H9 (cell line): Measurements from ENCODE around the gene S1PR3. TPM values are rescaled to one million over a fixed set of nuclear protein-coding genes. Genes with fewer than 3 reads are reported as not detected.

Experiments used
- DNase-seq: peaks from one replicate; pipeline ENCODE4 v3.0.0-alpha.2; 2017
- H2AFZ ChIP-seq: one replicate; pipeline ENCODE4 v1.6.1; 2013; ENCODE audit warnings: mild to moderate bottlenecking, low read length, control low read depth, moderate library complexity
- H2AK5ac ChIP-seq: 2 replicates; pipeline ENCODE4 v1.6.1; 2013; ENCODE audit warnings: low read length, control low read depth, mixed read lengths; ENCODE audit not compliant: insufficient read length
- H2BK120ac ChIP-seq: one replicate; pipeline ENCODE4 v1.6.1; 2013; ENCODE audit warnings: low read depth, mild to moderate bottlenecking, low read length, control low read depth, inconsistent platforms; ENCODE audit not compliant: poor library complexity, severe bottlenecking
- H2BK12ac ChIP-seq: 2 replicates; pipeline ENCODE4 v1.6.1; 2013; ENCODE audit warnings: low read length, control low read depth, mixed read lengths, low read depth; ENCODE audit not compliant: insufficient read length
- H2BK15ac ChIP-seq: 2 replicates; pipeline ENCODE4 v1.6.1; 2013; ENCODE audit warnings: low read depth, low read length, control low read depth
- H2BK20ac ChIP-seq: one replicate; pipeline ENCODE4 v1.6.1; 2013; ENCODE audit warnings: low read depth, mild to moderate bottlenecking, low read length, control low read depth, inconsistent platforms; ENCODE audit not compliant: poor library complexity, severe bottlenecking
- H2BK5ac ChIP-seq: 2 replicates; pipeline ENCODE4 v1.6.1; 2013; ENCODE audit warnings: low read length, control low read depth, mixed read lengths; ENCODE audit not compliant: insufficient read length
- H3K14ac ChIP-seq: 2 replicates; pipeline ENCODE4 v1.6.1; 2013; ENCODE audit warnings: low read length, control low read depth; ENCODE audit not compliant: insufficient read depth
- H3K18ac ChIP-seq: 2 replicates; pipeline ENCODE4 v1.6.1; 2013; ENCODE audit warnings: low read depth, mild to moderate bottlenecking, mixed read lengths, low read length, control low read depth; ENCODE audit not compliant: insufficient read length
- H3K23ac ChIP-seq: 2 replicates; pipeline ENCODE4 v1.6.1; 2013; ENCODE audit warnings: low read length, control low read depth, mixed read lengths, low read depth; ENCODE audit not compliant: insufficient read length
- H3K23me2 ChIP-seq: 2 replicates; pipeline ENCODE4 v1.6.1; 2013; ENCODE audit warnings: low read depth, mild to moderate bottlenecking, mixed read lengths, low read length, control low read depth; ENCODE audit not compliant: insufficient read length, poor library complexity, severe bottlenecking
- H3K27ac ChIP-seq: 2 replicates; pipeline ENCODE4 v1.5.1; 2013; ENCODE audit warnings: low read length, control low read depth, mixed read lengths, low read depth; ENCODE audit not compliant: insufficient read length
- H3K27me3 ChIP-seq: 2 replicates; pipeline ENCODE4 v1.6.1; 2013; ENCODE audit warnings: low read length, control low read depth, inconsistent platforms; ENCODE audit not compliant: insufficient read depth
- H3K4ac ChIP-seq: 2 replicates; pipeline ENCODE4 v1.6.1; 2013; ENCODE audit warnings: low read depth, mild to moderate bottlenecking, control low read depth, inconsistent platforms, low read length, moderate library complexity
- H3K4me1 ChIP-seq: 2 replicates; pipeline ENCODE4 v1.6.1; 2013; ENCODE audit warnings: low read length, control low read depth, inconsistent platforms; ENCODE audit not compliant: insufficient read depth
- H3K4me2 ChIP-seq: 2 replicates; pipeline ENCODE4 v1.6.1; 2013; ENCODE audit warnings: low read length, control low read depth, mixed read lengths; ENCODE audit not compliant: insufficient read length, insufficient read depth
- H3K56ac ChIP-seq: 2 replicates; pipeline ENCODE4 v1.6.1; 2013; ENCODE audit warnings: low read depth, mild to moderate bottlenecking, mixed read lengths, low read length, control low read depth; ENCODE audit not compliant: insufficient read length
- H3K79me1 ChIP-seq: 2 replicates; pipeline ENCODE4 v1.6.1; 2013; ENCODE audit warnings: low read depth, mild to moderate bottlenecking, moderate library complexity, low read length, control low read depth, inconsistent platforms; ENCODE audit not compliant: insufficient read depth, poor library complexity, severe bottlenecking
- H3K79me2 ChIP-seq: 2 replicates; pipeline ENCODE4 v1.6.1; 2013; ENCODE audit warnings: low read length, control low read depth, inconsistent platforms; ENCODE audit not compliant: insufficient read depth
- H3K9ac ChIP-seq: 2 replicates; pipeline ENCODE4 v1.6.1; 2013; ENCODE audit warnings: low read length, control low read depth, mixed read lengths; ENCODE audit not compliant: insufficient read length; ENCODE audit errors: extremely low read depth
- H3K9me3 ChIP-seq: one replicate; pipeline ENCODE4 v1.6.1; 2013; ENCODE audit warnings: low read depth, low read length, inconsistent platforms; ENCODE audit not compliant: control insufficient read depth
- H3T11ph ChIP-seq: one replicate; pipeline ENCODE4 v1.6.1; 2013; ENCODE audit warnings: mild to moderate bottlenecking, low read length, control low read depth, inconsistent platforms
- H4K20me1 ChIP-seq: one replicate; pipeline ENCODE4 v1.6.1; 2013; ENCODE audit not compliant: control insufficient read depth, insufficient read length, insufficient read depth
- H4K5ac ChIP-seq: 2 replicates; pipeline ENCODE4 v1.6.1; 2013; ENCODE audit warnings: low read depth, mild to moderate bottlenecking, mixed read lengths, low read length, control low read depth; ENCODE audit not compliant: insufficient read length
- H4K8ac ChIP-seq: replicated peaks from 2 replicates; pipeline ENCODE4 v1.6.1; 2013; ENCODE audit warnings: low read length, control low read depth, mixed read lengths, low read depth; ENCODE audit not compliant: insufficient read length
- H4K91ac ChIP-seq: 2 replicates; pipeline ENCODE4 v1.6.1; 2013; ENCODE audit warnings: low read depth, mild to moderate bottlenecking, moderate library complexity, mixed read lengths, low read length, control low read depth; ENCODE audit not compliant: insufficient read length
- H3K27ac Mint-ChIP-seq, 3 experiments: 2 replicates in 2 of 3; 3 replicates in 1 of 3; pipeline ENCODE4 v1.8.0; 2020 to 2021; ENCODE audit warnings: mixed read lengths in 3 of 3, mild to moderate bottlenecking in 1 of 3, moderate library complexity in 1 of 3
- H3K27me3 Mint-ChIP-seq: 2 replicates; pipeline ENCODE4 v1.8.0; 2021; ENCODE audit warnings: low read depth, mild to moderate bottlenecking, moderate library complexity, mixed read lengths
- H3K36me3 Mint-ChIP-seq, 3 experiments: 2 replicates in 2 of 3; 3 replicates in 1 of 3; pipeline ENCODE4 v1.8.0; 2020 to 2021; ENCODE audit warnings: low read depth in 3 of 3, mixed read lengths in 3 of 3; ENCODE audit not compliant: insufficient read depth in 1 of 3
- H3K4me1 Mint-ChIP-seq, 2 experiments: 2 replicates each; pipeline ENCODE4 v1.8.0; 2020; ENCODE audit warnings: mixed read lengths in 2 of 2
- H3K4me3 Mint-ChIP-seq, 2 experiments: 2 replicates in 1 of 2; 3 replicates in 1 of 2; pipeline ENCODE4 v1.8.0; 2020 to 2021; ENCODE audit warnings: mild to moderate bottlenecking in 2 of 2, mixed read lengths in 2 of 2, moderate library complexity in 1 of 2
- H3K9me3 Mint-ChIP-seq, 2 experiments: 2 replicates in 1 of 2; 3 replicates in 1 of 2; pipeline ENCODE4 v1.8.0; 2020; ENCODE audit warnings: mild to moderate bottlenecking in 2 of 2, mixed read lengths in 2 of 2, moderate library complexity in 1 of 2
- WGBS: extraction: QIAGEN DNeasy Blood & Tissue Kit; methylation state at CpG from one replicate; pipeline ENCODE4 v1.1.7; 2013; ENCODE audit warnings: missing lambda C conversion rate, low lambda C conversion rate, mixed read lengths; ENCODE audit not compliant: insufficient read length; ENCODE audit errors: extremely low coverage; 5-methylcytosine and 5-hydroxymethylcytosine counted together
- total RNA-seq: library from RNA; stranded (reverse); gene quantifications from 2 replicates; pipeline ENCODE4 v1.2.1, GENCODE V29; 2021
- TF ChIP-seq, protein P1 (sequence below): fragments of 200-600 bp; sonication (generic); conservative IDR thresholded peaks from 3 replicates; pipeline ENCODE4 v1.8.0; 2021; ENCODE audit warnings: antibody characterized with exemption, mild to moderate bottlenecking

S1PR3 gene
- total RNA-seq, 1 experiment from 2014 or later, result 3.3 TPM

DNA sequence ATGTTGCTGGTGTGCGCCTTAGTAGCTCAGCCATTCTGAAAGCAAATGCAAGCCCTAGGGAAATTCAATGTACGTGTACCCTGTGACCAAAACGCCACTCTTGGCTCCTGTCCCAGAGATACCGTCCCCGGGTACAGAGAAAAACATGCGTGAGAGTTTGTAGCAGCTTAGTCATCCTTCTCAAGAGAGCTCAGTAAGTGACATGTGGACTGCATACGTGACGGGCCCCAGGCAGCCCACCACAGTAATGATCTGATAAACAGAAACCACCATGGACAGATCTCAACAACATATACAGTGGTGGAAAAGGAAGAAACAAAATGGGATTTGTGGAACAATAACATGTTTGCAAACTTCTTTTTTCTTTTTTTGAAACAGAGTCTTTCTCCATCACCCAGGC, 45.1 kb downstream of the S1PR3 start:
- Histone ChIP-seq H4K20me1 (no peaks in the 10 kb centered on the region), H4K91ac (no peak overlapping the region), H4K8ac (no peak overlapping the region), H4K5ac (no peak overlapping the region), H3K23ac (no peak overlapping the region), H2AK5ac (no peak overlapping the region), H3K23me2 (no peaks in the 10 kb centered on the region), H2BK5ac (no peak overlapping the region), H2BK20ac (no peak overlapping the region), H2BK12ac (no peak overlapping the region), H3K27me3 (no peaks in the 10 kb centered on the region), H2BK15ac (no peak overlapping the region), H3K56ac (no peak overlapping the region), H3K4me2 (no peak overlapping the region), H2BK120ac (no peak overlapping the region), H3K18ac (no peak overlapping the region), H3K79me2 (no peaks in the 10 kb centered on the region), H3K9me3 (no peaks in the 10 kb centered on the region), H3K27ac (no peak overlapping the region), H3K4me1 (no peaks in the 10 kb centered on the region), H3K4ac (no peak overlapping the region), H3K14ac (no peak overlapping the region; the same call in 1 of the 2 replicates), H3K9ac (no peak overlapping the region), H3T11ph (no peak overlapping the region), H3K79me1 (no peaks in the 10 kb centered on the region), H2AFZ (no peak overlapping the region)
- Mint-ChIP-seq H3K4me1 (no peaks in the 10 kb centered on the region), H3K9me3 (0 out of 5 replicates have a peak, but pooled peaks cover 0 to 1% of the 10 kb centered on the region in 2 experiments), H3K36me3 (peaks cover 0 to 2% (median 0%) of the 10 kb centered on the region in 3 experiments; a peak in 2 of 7 replicates), H3K4me3 (no peak overlapping the region), H3K27me3 (no peaks in the 10 kb centered on the region; the same call in 1 of the 2 replicates), H3K27ac (no peak overlapping the region)
- TF ChIP-seq, protein P1, sequence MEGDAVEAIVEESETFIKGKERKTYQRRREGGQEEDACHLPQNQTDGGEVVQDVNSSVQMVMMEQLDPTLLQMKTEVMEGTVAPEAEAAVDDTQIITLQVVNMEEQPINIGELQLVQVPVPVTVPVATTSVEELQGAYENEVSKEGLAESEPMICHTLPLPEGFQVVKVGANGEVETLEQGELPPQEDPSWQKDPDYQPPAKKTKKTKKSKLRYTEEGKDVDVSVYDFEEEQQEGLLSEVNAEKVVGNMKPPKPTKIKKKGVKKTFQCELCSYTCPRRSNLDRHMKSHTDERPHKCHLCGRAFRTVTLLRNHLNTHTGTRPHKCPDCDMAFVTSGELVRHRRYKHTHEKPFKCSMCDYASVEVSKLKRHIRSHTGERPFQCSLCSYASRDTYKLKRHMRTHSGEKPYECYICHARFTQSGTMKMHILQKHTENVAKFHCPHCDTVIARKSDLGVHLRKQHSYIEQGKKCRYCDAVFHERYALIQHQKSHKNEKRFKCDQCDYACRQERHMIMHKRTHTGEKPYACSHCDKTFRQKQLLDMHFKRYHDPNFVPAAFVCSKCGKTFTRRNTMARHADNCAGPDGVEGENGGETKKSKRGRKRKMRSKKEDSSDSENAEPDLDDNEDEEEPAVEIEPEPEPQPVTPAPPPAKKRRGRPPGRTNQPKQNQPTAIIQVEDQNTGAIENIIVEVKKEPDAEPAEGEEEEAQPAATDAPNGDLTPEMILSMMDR, result no peak
- DNase-seq, result no peak
- whole genome bisulfite sequencing, result no CpG with 5 or more reads among the region's 8 CpGs
